HCT116 (cell line): Measurements from ENCODE around the gene ADK.

Experiments
- CTCF ChIP-seq, 3 experiments: fragments of 200-600 bp in 1 of 3; sonication (generic) in 1 of 3; IDR thresholded peaks in 2 of 3; conservative IDR thresholded peaks in 1 of 3; 2 replicates each; pipeline ENCODE4 v1.5.1; 2012 to 2017; ENCODE audit warnings: low read depth in 2 of 3, low read length in 2 of 3, antibody characterized with exemption in 1 of 3, borderline replicate concordance in 1 of 3, control low read depth in 1 of 3, mild to moderate bottlenecking in 1 of 3, mixed read lengths in 1 of 3, mixed run types in 1 of 3, moderate library complexity in 1 of 3; ENCODE audit not compliant: insufficient read depth in 1 of 3
- EZH2 ChIP-seq: fragments of 200-600 bp; sonication (generic); IDR thresholded peaks from 2 replicates; pipeline ENCODE4 v1.6.1; 2017; ENCODE audit warnings: antibody characterized with exemption, mixed run types
- EZH2phosphoT487 ChIP-seq: fragments of 200-600 bp; IDR thresholded peaks from 2 replicates; pipeline ENCODE4 v1.6.1; 2018; ENCODE audit warnings: antibody characterized with exemption, borderline replicate concordance
- MAX ChIP-seq: IDR thresholded peaks from 2 replicates; pipeline ENCODE4 v1.6.1; 2012
- POLR2A ChIP-seq: IDR thresholded peaks from 2 replicates; pipeline ENCODE4 v1.7.0; 2011; ENCODE audit warnings: borderline replicate concordance; ENCODE audit not compliant: insufficient read depth, insufficient read length; ENCODE audit errors: extremely low read depth
- YY1 ChIP-seq: IDR thresholded peaks from 2 replicates; pipeline ENCODE4 v1.6.1; 2011; ENCODE audit warnings: low read length, low read depth, moderate library complexity, mild to moderate bottlenecking; ENCODE audit not compliant: insufficient replicate concordance; ENCODE audit errors: extremely low read depth
- ZNF274 ChIP-seq: fragments of 200-500 bp; sonication (Bioruptor generic); IDR thresholded peaks from 2 replicates; pipeline ENCODE4 v1.6.1; 2014; ENCODE audit warnings: mild to moderate bottlenecking, low read depth, low read length, inconsistent platforms

- TF ChIP-seq CTCF (IDR thresholded peaks at IDR 0.05 in 2 of 3, conservative IDR thresholded peaks at IDR 0.05 in 1 of 3; ENCODE audit: borderline replicate concordance in 1 of 3, insufficient read depth in 1 of 3, low read depth in 2 of 3, low read length in 2 of 3) (no peak), YY1 (no peak), ZNF274 (no peak), POLR2A (no peak), EZH2 (no peak), MAX (no peak), EZH2phosphoT487 (no peak)
These were observed 337.9 kb downstream of the ADK start for GRCh38 chr10:74488907-74489306.
